ENCODE data around the gene MS4A3. TPM values are rescaled to one million over a fixed set of nuclear protein-coding genes. Genes with fewer than 3 reads are reported as not detected.

MS4A3 gene
- total and polyA plus RNA-seq, 9 of the 15 experiments (the other 6 are each of a cell fraction or from before 2014, with no cell fraction given) = 3.4 to 94.5 (median 58.8) TPM

DNA sequence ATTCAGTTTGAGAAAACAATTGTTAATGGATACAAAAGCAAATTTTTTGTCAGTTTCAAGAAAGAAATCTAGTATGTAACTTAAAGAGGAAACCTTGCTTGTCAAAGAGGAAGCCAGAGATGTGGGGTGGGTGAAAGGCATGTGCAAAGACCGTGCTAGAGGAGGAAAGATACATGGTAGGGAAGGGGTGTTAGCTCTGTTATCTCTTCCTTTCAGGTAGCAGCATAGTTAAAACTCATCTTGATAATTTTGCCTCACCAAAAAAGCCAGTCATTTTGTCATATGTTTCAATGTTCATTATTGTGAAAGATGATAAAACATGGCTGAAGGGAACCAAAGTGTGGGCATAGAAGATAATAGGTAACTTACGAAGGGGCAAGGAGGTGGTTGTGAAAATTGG lies 29.4 kb downstream of the MS4A3 start (continued):
- TF ChIP-seq ZNF764 (CRISPR knock-in tag; IDR thresholded peaks at IDR 0.05; ENCODE audit: low read depth) = no peak
- TF ChIP-seq, protein P1, sequence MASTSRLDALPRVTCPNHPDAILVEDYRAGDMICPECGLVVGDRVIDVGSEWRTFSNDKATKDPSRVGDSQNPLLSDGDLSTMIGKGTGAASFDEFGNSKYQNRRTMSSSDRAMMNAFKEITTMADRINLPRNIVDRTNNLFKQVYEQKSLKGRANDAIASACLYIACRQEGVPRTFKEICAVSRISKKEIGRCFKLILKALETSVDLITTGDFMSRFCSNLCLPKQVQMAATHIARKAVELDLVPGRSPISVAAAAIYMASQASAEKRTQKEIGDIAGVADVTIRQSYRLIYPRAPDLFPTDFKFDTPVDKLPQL (IDR thresholded peaks at IDR 0.05; ENCODE audit: extremely low read depth, insufficient read length) = no peak
- 0 out of 2 replicates have a peak, but pooled peaks have one; percentile 44 for TF ChIP-seq PML (IDR thresholded peaks at IDR 0.05; ENCODE audit: low read length)
- TF ChIP-seq CTBP1 (IDR thresholded peaks at IDR 0.05; ENCODE audit: borderline replicate concordance) = peak; percentile 71; the same call in 1 of the 2 replicates
- peak; percentile 72 for TF ChIP-seq NCOR1 (IDR thresholded peaks at IDR 0.05)
- peak; percentile 39; the same call in 1 of the 2 replicates for TF ChIP-seq STAT5A (IDR thresholded peaks at IDR 0.05; ENCODE audit: borderline replicate concordance, low read length)
- TF ChIP-seq ZBTB7A (IDR thresholded peaks at IDR 0.05; ENCODE audit: borderline replicate concordance, control insufficient read depth, low read depth, low read length) = no peak
- peak; percentile 75 for TF ChIP-seq CBFA2T2 (conservative IDR thresholded peaks at IDR 0.05)
- TF ChIP-seq NBN (IDR thresholded peaks at IDR 0.05; ENCODE audit: low read depth) = 0 out of 2 replicates have a peak, but pooled peaks have one; percentile 43
- TF ChIP-seq, protein P2, sequence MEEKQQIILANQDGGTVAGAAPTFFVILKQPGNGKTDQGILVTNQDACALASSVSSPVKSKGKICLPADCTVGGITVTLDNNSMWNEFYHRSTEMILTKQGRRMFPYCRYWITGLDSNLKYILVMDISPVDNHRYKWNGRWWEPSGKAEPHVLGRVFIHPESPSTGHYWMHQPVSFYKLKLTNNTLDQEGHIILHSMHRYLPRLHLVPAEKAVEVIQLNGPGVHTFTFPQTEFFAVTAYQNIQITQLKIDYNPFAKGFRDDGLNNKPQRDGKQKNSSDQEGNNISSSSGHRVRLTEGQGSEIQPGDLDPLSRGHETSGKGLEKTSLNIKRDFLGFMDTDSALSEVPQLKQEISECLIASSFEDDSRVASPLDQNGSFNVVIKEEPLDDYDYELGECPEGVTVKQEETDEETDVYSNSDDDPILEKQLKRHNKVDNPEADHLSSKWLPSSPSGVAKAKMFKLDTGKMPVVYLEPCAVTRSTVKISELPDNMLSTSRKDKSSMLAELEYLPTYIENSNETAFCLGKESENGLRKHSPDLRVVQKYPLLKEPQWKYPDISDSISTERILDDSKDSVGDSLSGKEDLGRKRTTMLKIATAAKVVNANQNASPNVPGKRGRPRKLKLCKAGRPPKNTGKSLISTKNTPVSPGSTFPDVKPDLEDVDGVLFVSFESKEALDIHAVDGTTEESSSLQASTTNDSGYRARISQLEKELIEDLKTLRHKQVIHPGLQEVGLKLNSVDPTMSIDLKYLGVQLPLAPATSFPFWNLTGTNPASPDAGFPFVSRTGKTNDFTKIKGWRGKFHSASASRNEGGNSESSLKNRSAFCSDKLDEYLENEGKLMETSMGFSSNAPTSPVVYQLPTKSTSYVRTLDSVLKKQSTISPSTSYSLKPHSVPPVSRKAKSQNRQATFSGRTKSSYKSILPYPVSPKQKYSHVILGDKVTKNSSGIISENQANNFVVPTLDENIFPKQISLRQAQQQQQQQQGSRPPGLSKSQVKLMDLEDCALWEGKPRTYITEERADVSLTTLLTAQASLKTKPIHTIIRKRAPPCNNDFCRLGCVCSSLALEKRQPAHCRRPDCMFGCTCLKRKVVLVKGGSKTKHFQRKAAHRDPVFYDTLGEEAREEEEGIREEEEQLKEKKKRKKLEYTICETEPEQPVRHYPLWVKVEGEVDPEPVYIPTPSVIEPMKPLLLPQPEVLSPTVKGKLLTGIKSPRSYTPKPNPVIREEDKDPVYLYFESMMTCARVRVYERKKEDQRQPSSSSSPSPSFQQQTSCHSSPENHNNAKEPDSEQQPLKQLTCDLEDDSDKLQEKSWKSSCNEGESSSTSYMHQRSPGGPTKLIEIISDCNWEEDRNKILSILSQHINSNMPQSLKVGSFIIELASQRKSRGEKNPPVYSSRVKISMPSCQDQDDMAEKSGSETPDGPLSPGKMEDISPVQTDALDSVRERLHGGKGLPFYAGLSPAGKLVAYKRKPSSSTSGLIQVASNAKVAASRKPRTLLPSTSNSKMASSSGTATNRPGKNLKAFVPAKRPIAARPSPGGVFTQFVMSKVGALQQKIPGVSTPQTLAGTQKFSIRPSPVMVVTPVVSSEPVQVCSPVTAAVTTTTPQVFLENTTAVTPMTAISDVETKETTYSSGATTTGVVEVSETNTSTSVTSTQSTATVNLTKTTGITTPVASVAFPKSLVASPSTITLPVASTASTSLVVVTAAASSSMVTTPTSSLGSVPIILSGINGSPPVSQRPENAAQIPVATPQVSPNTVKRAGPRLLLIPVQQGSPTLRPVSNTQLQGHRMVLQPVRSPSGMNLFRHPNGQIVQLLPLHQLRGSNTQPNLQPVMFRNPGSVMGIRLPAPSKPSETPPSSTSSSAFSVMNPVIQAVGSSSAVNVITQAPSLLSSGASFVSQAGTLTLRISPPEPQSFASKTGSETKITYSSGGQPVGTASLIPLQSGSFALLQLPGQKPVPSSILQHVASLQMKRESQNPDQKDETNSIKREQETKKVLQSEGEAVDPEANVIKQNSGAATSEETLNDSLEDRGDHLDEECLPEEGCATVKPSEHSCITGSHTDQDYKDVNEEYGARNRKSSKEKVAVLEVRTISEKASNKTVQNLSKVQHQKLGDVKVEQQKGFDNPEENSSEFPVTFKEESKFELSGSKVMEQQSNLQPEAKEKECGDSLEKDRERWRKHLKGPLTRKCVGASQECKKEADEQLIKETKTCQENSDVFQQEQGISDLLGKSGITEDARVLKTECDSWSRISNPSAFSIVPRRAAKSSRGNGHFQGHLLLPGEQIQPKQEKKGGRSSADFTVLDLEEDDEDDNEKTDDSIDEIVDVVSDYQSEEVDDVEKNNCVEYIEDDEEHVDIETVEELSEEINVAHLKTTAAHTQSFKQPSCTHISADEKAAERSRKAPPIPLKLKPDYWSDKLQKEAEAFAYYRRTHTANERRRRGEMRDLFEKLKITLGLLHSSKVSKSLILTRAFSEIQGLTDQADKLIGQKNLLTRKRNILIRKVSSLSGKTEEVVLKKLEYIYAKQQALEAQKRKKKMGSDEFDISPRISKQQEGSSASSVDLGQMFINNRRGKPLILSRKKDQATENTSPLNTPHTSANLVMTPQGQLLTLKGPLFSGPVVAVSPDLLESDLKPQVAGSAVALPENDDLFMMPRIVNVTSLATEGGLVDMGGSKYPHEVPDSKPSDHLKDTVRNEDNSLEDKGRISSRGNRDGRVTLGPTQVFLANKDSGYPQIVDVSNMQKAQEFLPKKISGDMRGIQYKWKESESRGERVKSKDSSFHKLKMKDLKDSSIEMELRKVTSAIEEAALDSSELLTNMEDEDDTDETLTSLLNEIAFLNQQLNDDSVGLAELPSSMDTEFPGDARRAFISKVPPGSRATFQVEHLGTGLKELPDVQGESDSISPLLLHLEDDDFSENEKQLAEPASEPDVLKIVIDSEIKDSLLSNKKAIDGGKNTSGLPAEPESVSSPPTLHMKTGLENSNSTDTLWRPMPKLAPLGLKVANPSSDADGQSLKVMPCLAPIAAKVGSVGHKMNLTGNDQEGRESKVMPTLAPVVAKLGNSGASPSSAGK (IDR thresholded peaks at IDR 0.05) = 0 out of 2 replicates have a peak, but pooled peaks have one; percentile 49
- peak; percentile 66 for TF ChIP-seq SMARCA4 (IDR thresholded peaks at IDR 0.05)
- TF ChIP-seq CXXC5 (CRISPR knock-in tag; IDR thresholded peaks at IDR 0.05) = peak; percentile 30; the same call in 1 of the 2 replicates
- TF ChIP-seq CEBPB (tag; IDR thresholded peaks at IDR 0.05) = peak; percentile 65
- peak; percentile 57 for TF ChIP-seq CCNT2 (IDR thresholded peaks at IDR 0.05; ENCODE audit: borderline replicate concordance, extremely low read depth, insufficient read length, low read depth, low read length)
- peak; percentile 55; the same call in 1 of the 2 replicates for TF ChIP-seq SPI1 (IDR thresholded peaks at IDR 0.05; ENCODE audit: borderline replicate concordance, low read depth, low read length)
- TF ChIP-seq, protein P3, sequence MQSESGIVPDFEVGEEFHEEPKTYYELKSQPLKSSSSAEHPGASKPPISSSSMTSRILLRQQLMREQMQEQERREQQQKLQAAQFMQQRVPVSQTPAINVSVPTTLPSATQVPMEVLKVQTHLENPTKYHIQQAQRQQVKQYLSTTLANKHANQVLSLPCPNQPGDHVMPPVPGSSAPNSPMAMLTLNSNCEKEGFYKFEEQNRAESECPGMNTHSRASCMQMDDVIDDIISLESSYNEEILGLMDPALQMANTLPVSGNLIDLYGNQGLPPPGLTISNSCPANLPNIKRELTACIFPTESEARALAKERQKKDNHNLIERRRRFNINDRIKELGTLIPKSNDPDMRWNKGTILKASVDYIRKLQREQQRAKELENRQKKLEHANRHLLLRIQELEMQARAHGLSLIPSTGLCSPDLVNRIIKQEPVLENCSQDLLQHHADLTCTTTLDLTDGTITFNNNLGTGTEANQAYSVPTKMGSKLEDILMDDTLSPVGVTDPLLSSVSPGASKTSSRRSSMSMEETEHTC (IDR thresholded peaks at IDR 0.05) = 0 out of 2 replicates have a peak, but pooled peaks have one; percentile 24

All from K562 (cell line).